Cerebellar cortex (tissue), 1 donor: ENCODE results near the gene ERBB4.
"Not testable (repeated sequence)": the region's sequence is repeated elsewhere in the genome, so short reads cannot be mapped to it uniquely, and the experiment has no call there.

Source experiments
- DNase-seq: peaks from one replicate; pipeline ENCODE4 v3.0.0-alpha.2; 2015; ENCODE audit warnings: low spot score

Gene ERBB4

DNA sequence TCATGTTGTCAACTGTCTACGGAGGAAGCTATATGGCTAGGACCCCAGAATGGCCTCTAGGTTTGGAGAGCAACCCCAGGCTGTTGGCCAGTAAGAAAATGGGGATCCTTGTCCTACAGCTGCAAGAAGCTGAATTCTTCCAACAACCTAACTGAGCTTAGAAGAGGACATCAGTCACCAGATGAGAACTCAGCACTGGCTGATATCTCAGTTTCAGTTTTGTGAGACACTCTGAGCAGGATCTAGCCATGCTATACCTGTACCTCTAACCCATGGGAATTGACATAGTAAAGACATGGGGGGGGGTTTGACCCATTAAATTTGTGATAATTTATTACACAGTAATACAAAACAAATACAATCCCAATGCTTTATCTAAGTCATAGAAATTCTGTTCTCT lies 312.5 kb downstream of the ERBB4 start:
- DNase-seq, result no peak

GRCh38 chr2:212223696-212224095 lies 314.9 kb downstream of the ERBB4 start:
- DNase-seq, result no peak

- no peak for DNase-seq
These were observed 325.4 kb downstream of the ERBB4 start for GRCh38 chr2:212213191-212213590.

- no peak for DNase-seq
These were observed 330.1 kb downstream of the ERBB4 start for GRCh38 chr2:212208467-212208866.

GRCh38 chr2:212197776-212198175 lies 340.8 kb downstream of the ERBB4 start:
- DNase-seq, result no peak

- DNase-seq, result no peak
These were observed 343.0 kb downstream of the ERBB4 start for GRCh38 chr2:212195626-212196025.

GRCh38 chr2:212194396-212194795 lies 344.2 kb downstream of the ERBB4 start:
- peak; percentile 16 for DNase-seq

DNA sequence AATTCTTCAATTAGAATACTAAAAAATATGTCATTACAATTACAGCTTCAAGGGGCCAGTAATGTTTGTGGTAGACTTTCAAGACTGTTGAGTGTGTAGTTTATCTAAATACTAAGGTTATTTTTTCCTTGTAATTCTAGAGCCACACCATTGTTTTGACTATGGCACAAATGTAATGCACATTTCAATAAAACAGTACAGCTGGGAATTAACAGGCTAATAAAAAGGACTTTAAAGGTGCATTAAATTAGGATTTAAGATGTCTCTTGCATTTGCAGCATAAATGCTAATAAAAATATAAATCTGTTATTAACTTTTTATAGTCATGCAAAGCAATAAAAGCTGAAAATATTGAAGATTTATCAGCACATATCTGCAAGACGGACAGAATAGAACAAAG lies 344.8 kb downstream of the ERBB4 start:
- peak; percentile 17 for DNase-seq

DNA sequence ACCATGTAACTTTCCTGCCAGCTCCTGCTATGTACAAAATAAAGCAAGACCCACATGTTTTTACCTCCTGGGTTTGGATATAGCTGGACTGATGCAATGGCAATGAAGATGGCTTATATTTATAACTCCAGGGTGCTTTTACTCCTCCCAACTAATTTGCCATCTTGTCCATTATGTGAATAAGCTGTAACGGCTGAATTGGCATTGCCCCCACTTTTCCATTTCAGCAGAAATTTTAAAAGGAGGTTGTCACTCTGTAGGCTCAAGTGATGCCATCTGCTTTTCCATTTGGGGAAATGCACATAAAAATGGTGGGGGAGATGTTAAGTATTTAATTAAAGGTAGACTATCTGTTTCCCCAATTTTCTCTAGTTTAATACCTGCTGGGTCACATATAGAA lies 345.5 kb downstream of the ERBB4 start:
- peak; percentile 52 for DNase-seq

GRCh38 chr2:212191438-212191837 lies 347.2 kb downstream of the ERBB4 start:
- not testable (repeated sequence) for DNase-seq

GRCh38 chr2:212186166-212186565 lies 352.4 kb downstream of the ERBB4 start:
- DNase-seq, result no peak

- DNase-seq, result no peak
These were observed 357.0 kb downstream of the ERBB4 start for GRCh38 chr2:212181646-212182045.

DNA sequence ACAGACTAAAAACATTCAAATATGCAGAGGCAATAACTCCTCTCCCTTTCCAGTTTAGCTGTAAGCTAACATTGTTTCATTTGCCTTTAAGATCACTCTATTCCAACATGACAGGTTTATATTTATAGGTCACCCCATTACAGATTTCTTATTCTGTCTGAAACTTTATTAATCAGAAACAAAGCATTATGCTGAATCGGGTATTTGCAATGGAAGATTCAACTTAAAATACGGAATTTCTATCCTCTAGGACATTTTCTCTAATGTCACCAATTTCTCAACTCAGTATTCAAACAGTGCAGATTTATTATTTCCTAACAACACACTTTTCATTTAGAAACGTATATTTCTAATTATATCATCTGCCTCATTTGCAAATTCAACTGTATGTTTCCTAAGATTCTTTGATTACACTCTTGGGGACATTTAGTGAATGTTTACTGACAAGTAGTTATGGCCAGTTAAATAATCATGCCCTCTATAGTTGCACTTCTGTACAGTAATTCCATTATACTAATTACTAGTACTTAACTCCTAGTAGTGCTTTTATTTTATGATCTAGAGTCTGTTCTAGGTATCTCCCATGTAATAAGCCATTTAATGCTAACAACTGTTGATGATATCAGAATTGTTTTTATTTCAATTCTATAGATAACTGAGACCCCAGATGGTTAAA lies 358.1 kb downstream of the ERBB4 start:
- DNase-seq, result no peak

- no peak for DNase-seq
These were observed 360.9 kb downstream of the ERBB4 start for GRCh38 chr2:212177724-212178123.

DNA sequence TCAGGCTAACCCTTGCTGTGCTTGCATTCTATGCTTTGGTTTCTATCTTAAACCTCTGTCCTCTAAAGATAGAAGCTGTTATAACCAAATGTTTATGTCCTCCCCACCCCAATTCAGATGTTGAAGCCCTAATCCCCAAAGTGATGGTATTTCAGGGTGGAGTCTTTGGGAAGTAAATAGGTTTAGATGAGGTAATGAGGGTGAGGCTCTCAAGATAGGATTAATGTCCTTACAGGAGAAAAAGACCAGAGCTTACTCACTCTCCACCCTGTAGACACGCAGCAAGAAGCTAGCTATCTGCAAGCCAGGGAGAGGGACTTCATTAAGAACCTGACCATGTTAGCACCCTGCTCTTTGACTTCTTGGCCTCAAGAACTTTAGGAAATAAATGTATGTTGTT lies 362.5 kb downstream of the ERBB4 start:
- no peak for DNase-seq

DNA sequence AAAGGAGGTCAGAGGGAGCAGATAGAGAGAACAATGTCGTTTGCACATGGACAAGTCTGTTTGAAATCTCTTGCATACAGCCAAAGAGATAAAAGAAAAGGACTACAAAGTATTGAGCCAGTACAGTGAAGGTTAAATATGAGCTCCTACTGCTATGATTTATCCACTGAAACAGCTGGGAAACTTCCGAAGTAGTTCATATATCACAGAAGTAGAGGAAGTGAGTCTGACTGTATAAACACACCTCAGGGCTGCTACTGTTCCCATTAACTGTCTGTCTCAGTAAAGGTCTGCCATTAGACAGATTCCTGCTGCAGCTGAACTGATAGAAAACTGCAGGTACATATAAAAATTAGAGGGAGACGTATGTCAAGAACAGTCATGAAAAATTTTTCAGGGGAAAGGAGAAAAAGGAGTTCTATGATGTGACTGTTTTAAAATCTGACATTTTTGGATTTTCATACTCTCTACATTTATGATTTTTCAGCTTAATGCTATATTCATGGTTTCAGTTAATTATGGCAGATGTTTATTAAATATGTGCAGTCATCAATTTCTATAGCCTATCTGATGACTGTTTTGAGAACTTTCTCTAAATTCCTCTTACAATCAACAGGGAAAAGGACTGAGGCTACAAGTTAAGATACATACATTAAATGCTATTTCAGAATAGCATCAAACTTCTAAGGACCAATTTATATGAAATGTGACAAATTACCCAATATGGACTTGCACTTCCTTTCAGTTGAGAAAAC lies 364.7 kb downstream of the ERBB4 start:
- DNase-seq, result no peak

GRCh38 chr2:212173331-212173730 lies 365.3 kb downstream of the ERBB4 start:
- DNase-seq, result no peak

DNA sequence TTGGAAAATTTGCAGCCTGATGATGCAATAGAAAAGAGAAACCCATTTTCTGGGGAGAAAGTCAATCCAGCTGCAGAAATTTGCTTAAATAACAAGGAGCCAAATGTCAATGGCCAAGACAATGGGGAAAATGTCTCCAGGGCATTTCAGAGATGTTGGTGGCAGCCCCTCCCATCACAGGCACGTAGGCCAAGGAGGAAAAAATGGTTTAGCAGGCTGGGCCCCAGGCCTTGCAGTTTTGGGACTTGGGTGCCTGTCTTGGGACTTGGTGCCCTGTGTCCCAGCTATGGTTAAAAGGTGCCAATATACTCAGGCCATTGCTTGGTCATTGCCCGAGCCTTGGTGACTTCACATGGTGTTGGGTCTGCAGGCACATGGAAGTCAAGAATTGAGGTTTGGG lies 368.2 kb downstream of the ERBB4 start:
- DNase-seq, result no peak

GRCh38 chr2:212158081-212158480 lies 380.5 kb downstream of the ERBB4 start:
- no peak for DNase-seq

DNA sequence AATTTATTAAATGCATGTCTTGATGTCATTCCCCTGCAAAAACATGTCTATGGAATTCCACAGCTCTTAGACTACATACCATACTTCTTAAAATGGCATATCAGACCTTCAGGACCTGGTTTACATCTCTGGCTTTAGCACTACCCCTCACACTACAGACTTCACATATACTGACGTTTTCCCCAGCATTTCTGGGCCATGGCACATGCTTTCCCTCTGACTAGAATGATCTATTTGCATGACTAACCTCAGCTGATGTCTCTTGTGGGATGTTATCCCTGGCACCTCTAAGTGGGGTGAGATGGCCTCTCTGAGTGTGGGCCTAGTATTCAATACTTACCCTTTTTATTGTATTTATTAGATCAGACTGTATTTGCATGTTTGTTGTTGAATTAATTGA lies 381.6 kb downstream of the ERBB4 start:
- no peak for DNase-seq

GRCh38 chr2:212156088-212156487 lies 382.5 kb downstream of the ERBB4 start:
- no peak for DNase-seq

DNA sequence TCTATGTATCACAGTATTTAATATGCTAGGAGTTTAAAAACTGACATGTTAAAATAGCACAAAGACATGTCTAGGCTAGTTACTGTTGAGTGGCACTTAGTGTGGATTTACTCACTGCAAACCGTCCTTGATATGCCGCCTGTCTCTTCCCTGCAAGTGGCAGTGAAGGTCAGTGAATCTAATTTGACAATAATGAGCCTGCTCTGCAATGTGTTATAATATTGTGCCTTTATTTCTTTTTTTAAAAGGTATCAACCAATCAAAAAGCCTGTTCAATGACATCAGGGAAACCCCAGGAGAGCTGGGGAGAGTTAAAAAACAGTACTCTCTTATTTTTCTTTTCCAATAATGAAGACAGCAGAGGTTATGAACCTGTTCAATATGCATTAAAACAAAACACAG lies 384.1 kb downstream of the ERBB4 start:
- no peak for DNase-seq

DNA sequence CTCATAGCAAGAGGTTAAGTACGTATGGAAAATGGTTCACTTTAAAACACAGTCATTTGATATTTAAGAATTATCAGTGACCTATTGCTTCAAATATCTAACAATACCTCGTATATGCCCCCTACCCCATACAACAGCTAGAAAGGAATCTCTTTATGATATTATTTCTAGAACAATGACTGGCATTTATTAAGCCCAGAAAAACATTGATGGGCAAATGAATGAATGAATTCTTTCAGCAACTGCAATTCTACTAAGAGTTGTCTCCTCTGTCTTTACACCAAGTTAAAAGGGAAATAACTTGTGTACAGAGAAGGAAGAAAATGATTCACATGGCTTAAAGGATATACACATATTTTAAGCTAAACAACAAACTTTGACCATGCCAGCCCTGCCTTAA lies 384.7 kb downstream of the ERBB4 start:
- DNase-seq, result no peak
